Lung microvascular endothelial cell (primary cell): ENCODE data around the gene TYR. TPM values are rescaled to one million over a fixed set of nuclear protein-coding genes. Genes with fewer than 3 reads are reported as not detected.
"Not testable (repeated sequence)": the region's sequence is repeated elsewhere in the genome, so short reads cannot be mapped to it uniquely, and the experiment has no call there.

Experiments used
- DNase-seq, 2 donors: peaks; one replicate each; pipeline versions ENCODE4 v3.0.0 to v3.0.0-alpha.2; 2010; ENCODE audit warnings: low read depth in 2 of 2
- total RNA-seq: library from RNA; depleted of rRNA; stranded (reverse); fragments of >200 nt; gene quantifications from 2 replicates; pipeline ENCODE4 v1.2.1, GENCODE V29; 2014

The TYR gene
- not detected in 2 replicates for total RNA-seq

- DNase-seq: no peak
These were observed at the start of gene TYR for GRCh38 chr11:89177691-89178231. Gene TYR, plus strand, starts transcription at chr11:89177875. Its CDS starts 79 bp downstream, at chr11:89177954.

GRCh38 chr11:89136606-89137005, 41.1 kb upstream of the TYR start:
- no peak for DNase-seq

DNA sequence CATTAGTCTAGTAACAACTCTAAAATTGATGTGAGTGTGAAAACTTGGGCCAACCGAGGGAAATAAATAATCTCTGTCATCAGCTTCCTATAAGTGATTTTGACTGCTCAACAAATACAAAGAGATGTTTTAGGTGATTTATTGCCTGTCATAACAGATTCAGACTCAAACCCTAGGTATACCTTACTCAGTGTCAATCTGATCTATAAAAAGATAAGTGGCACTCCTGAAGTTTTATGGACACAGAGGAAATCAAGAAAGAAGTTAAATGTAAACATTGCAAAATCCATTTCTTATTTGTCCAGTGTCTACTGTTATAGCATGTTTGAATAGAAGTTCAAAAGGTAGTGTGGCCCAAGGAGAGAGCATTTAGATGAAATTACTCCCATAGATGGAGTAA, 30.4 kb upstream of the TYR start:
- DNase-seq: peak in 1 of 2 donors; percentile 9

DNA sequence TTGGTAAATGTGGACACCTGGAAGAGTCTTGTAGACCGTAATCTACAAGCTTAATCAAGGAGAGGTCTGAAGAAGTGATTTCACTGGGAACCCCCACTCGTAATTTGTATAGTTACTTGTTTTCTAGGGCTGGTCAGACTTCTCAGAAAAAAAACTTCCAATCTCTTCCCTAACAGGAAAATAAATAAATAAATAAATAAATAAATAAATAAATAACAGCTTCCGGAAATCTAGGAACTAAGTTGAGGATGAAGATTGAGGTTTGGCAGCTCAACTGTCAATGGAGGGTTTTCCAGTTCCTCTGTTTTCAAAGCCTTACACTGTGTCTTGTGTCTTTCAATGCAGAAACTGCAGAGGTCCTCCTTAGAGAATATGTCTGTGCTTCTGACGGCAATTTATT, 17.7 kb upstream of the TYR start:
- DNase-seq: no peak

GRCh38 chr11:89161949-89162348, 15.7 kb upstream of the TYR start:
- DNase-seq: no peak

GRCh38 chr11:89163686-89164085, 14.0 kb upstream of the TYR start:
- DNase-seq: peak; percentile 60 to 82

GRCh38 chr11:89168396-89168795, 9.3 kb upstream of the TYR start:
- DNase-seq: peak in 1 of 2 donors; percentile 52

DNA sequence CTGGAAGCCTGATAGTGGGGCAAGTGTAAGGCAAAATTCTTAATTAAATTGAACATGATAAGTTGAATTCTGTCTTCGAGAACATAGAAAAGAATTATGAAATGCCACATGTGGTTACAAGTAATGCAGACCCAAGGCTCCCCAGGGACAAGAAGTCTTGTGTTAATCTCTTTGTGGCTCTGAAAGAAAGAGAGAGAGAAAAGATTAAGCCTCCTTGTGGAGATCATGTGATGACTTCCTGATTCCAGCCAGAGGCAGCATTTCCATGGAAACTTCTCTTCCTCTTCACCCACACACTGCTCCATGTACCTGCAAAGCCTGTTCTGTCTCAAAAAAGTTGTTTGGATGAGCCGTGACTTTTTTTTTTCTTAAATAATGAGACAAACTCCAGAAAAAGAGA, 1.9 kb upstream of the TYR start:
- DNase-seq: no peak

DNA sequence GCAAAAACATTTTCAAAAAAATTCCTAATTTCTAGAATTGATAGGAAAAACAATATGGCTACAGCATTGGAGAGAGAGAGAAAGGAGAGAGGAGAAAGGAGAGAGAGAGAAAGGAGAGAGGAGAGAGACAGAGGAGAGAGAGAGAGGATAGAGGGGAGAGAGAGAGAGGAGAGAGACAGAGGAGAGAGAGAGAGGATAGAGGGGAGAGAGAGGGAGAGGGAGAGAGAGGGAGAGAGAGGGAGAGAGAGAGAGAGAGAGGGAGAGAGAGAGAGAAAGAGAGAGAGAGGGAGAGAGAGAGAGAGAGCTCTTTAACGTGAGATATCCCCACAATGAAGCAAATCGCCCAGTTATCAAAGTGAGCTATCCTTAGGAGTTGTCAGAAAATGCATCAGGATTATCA, 737 bp upstream of the TYR start:
- DNase-seq: no peak

DNA sequence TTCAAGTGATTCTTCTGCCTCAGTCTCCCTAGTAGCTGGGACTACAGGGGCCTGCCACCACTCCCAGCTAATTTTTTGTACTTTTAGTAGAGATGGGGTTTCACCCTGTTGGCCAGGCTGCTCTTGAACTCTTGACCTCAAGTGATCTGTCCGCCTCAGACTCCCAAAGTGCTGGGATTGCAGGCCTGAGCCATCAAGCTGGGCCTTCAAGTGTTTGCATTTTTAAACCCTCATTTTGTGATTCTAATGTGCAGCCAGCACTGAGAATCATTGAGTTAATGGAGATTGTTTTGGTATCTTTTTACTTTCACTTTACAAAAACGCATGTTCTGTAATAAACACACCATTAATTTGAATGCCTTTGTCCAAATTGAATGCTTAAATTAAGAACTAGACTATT, 3.4 kb downstream of the TYR start:
- DNase-seq: peak in 1 of 2 donors; percentile 5

- peak in 1 of 2 donors; percentile 61 for DNase-seq
These were observed 5.3 kb downstream of the TYR start for GRCh38 chr11:89182773-89183518.

DNA sequence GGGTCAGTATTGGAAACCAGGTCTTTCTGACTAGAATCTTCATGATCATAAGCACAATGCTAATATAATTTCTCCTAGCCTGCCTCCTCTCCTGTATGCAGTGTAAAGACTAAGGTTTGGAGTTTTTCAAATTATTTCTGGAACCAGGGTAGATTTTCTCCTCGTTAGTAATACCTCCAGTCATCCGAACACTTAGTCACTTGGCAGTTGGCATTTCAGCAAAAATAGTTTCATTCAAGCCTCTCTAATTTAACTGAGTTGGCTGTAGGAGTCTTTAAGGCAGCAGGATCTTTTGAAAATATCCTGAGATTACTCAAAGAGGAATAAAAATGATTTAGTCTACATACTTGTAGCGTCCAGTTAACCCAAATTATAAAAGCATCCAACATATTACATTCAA, 6.3 kb downstream of the TYR start:
- no peak for DNase-seq

GRCh38 chr11:89189776-89190175, 12.1 kb downstream of the TYR start:
- no peak for DNase-seq

DNA sequence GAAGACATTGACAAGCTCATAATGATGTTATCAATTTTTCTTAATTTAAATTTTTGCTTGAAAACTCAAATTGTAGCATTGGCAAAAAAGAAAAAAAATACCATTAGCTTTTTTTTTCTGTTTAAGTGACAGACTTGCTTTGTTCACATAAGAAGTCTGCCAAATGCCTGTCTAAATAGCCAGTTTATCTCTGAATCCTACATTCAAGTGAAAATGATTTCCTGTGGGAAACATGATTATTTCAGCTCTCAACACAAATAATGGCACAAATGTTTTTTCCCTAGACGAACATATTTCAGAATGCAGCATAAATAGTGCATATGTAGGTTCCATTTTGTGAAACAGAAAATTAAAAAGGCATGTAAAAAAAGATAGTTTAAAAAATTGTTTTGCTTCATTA, 23.5 kb downstream of the TYR start:
- DNase-seq: peak in 1 of 2 donors; percentile 32

GRCh38 chr11:89203814-89204213, 26.1 kb downstream of the TYR start:
- no peak for DNase-seq

GRCh38 chr11:89205378-89205777, 27.7 kb downstream of the TYR start:
- DNase-seq: peak; percentile 20 to 29

DNA sequence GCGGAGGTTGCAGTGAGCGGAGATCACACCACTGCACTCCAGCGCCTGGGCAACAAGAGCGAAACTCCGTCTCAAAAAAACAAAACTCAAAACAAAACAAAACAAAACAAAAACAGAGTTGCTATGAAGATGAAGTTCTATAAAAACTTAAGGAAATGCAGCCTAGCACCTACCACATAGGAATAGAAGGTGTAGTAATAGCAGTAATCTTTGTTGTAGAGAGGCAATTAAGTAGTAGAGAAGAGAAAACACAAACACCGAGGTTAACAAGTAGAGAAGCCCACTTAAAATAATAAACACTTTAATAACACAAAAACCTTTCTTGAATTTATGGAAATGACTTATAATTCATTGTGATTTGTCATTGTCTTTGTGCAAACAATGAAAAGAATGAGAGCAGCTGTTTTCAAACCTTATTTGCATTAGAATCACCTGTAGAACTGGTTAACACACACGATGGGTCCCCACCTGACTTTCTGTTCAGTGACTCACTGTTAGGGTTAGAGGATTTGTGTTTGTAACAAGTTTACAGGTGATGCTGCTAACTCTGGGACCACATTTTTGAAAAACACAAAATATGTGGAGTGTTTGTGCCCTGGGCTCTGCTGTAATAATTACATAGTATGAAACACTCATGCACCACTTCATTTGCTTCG, 43.1 kb downstream of the TYR start:
- no peak for DNase-seq

DNA sequence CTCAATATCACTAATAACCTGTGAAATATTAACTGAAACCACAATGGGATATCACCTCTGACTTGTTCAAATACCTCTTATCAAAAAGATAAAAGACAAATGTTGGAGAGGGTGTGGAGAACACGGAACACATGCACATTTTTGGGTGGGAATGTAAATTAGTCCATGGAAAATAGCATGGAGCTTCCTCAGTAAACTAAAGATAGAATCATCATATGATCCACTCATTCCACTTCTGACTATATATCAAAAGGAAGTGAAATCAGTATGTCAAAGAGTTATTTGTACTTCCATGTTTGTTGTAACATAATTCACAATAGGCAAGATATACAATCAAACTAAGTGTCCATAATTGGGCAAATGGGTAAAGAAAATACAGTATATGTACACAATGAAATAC, 57.4 kb downstream of the TYR start:
- DNase-seq: no peak

- DNase-seq: no peak
These were observed 58.3 kb downstream of the TYR start for GRCh38 chr11:89235976-89236375.

DNA sequence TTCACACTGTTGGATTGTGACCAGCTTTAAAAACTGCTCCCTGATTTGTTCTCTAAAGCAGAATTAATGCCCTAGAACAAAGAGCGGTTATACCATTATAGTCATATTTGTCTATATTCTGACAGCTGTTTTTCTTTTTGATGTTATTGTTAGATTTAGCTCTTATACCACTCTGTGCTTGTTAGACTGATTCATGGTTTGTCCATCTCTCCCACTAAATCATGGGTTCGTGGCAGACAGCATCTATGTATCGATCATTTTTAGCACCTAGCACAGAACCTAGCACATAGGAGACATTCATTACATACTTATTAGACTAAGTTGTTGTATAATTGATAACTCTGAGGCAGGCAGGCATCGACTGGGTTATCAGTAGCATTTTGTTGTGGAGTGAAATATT, 69.3 kb downstream of the TYR start:
- not testable (repeated sequence) for DNase-seq

DNA sequence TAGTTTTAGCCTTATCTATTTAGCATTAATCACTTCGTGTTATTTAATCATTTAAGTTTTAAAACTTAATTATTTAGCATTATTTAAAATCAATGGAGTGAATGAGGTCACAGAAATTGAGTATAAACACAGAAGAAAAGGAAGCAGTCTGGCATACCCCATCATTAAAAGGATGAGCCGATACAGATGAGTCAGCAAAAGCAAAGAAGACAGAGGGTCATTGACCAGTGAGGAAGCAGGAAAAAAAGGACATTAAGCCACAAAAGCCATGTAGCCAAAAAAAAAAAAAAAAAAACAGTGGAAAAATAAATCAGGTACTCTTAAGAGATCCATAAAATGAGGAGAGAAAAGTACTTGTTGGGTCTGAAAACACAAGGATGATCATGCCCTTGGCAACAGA, 71.5 kb downstream of the TYR start:
- no peak for DNase-seq

DNA sequence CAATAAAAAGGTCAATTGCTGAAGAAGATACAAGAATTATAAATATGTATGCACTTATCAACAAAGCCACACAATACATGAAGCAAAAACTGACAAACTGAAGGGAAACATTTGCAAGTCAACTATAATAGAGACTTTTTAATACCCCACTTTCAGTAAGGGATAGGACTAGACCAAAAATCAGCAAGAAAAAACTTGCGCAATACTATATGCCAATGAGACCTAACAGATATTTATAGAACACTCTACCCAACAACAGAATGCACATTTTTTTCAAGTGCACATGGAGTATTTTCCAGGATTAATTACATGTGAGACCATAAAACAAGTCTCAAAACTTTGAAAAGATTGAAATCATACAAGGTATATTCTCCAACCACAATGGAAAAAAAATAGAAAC, 83.8 kb downstream of the TYR start:
- not testable (repeated sequence) for DNase-seq
